GM13977 (cell line): ENCODE results near the gene GPC5.

Source experiments
- DNase-seq: peaks from one replicate; pipeline ENCODE4 v3.0.0; 2012; ENCODE audit warnings: low spot score
- CTCF ChIP-seq: IDR thresholded peaks from 2 replicates; pipeline ENCODE4 v1.5.1; 2012; ENCODE audit warnings: mild to moderate bottlenecking, control low read depth; ENCODE audit not compliant: insufficient read depth; ENCODE audit errors: extremely low read depth, missing control alignments
- in situ Hi-C: fragments of 300-500 bp; cut with MboI; formaldehyde crosslinking; loops from one replicate; pipeline ENCODE4 v1.12.0; 2022; ENCODE audit warnings: low sequenced_read_pairs, low pct_unique_long_range_greater_than_20kb, mixed read lengths, inconsistent platforms; ENCODE audit not compliant: unreplicated experiment

GPC5 gene

GRCh38 chr13:92807353-92807752 is 1408.9 kb downstream of the GPC5 start:
- in situ Hi-C loops: no loop called here
- DNase-seq: no peak
- no peak for TF ChIP-seq CTCF

DNA sequence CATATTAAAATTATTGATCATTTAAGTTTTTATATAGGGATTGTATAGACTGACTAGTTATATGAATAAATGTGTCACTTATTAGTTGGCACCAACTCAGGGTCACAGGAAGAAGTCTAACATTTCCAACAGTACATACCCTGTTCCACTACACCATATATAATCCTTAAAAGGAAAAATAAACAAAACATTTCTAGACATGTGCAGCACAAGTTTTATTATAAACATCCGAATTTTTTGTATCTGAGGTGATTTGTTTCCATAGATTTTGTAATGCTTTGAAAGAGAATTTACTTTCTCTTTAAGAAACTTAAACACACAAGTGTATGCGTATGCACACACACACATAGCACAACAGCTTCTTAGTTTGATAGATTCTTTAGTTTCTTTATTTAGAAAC is 1409.5 kb downstream of the GPC5 start:
- in situ Hi-C loops: no loop called here
- TF ChIP-seq CTCF: no peak
- DNase-seq: no peak

DNA sequence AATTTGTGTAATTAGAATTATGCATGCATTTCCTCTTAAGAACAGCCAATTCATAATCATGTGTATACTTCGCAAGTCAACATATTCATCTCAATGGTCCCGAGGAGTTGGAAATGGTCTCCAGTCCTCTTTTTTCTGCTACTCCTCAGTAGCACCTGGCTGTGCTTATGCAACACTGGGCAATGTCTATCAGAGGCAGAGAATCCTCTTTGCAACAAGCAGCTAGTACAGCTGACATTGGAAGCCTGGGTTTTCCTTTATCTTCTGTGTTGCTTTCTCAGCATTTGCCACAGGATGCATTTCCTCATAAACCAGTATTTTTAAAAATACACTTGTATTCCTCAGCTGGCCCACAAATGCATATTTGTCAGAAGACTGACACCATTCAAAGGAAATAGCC is 1422.9 kb downstream of the GPC5 start:
- no peak for TF ChIP-seq CTCF
- no peak for DNase-seq
- in situ Hi-C loops: no loop called here

DNA sequence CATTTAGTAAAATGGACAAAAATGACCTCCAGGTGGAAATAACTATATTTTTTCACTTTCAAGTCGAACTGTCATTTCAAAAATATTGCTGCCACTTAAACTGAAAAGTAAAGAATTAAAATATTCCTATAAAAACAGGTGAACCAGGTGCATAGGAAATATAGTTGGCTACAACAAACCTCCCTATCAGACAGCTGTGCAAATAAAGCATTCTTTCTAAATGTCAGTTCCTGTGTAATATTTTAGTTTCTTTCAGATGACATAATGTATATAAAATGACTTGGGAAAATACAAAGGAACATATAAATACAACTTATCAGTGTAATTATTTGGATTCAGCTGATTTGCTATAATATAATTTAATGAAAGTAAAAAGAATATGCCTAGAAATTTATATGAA is 1424.6 kb downstream of the GPC5 start:
- no peak for TF ChIP-seq CTCF
- no peak for DNase-seq
- in situ Hi-C loops: no loop called here

GRCh38 chr13:92825938-92826596 is 1427.6 kb downstream of the GPC5 start:
- no peak for TF ChIP-seq CTCF
- in situ Hi-C loops: no loop called here
- DNase-seq: no peak

- TF ChIP-seq CTCF: no peak
- DNase-seq: no peak
- in situ Hi-C loops: no loop called here
These were observed 1429.1 kb downstream of the GPC5 start for GRCh38 chr13:92827503-92827902.
